ENCODE results near the gene ISCA2.

The ISCA2 gene

DNA sequence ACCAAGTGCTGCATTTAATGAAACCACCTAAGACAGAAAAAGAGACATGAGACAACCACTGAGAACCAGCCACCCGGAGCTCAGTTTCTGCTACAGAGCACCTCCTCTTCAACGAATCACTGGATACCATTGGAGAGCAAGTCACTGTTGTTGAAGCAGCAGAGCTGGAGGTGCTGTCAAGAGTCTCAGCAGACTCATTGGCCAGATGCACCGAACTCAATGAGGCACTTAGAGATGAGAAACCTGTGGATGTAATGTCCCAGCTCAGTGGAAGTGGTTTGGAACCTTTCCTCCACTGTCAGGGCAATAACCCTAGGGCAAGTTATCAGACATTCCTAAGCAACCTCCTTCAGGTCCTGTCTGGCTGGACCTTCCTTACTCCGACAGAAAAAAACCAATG lies 13.5 kb upstream of the ISCA2 start:
- H3K9me3 ChIP-seq (ENCODE audit: control insufficient read depth, low read length) = no peaks in the 10 kb centered on the region
- no peaks in the 10 kb centered on the region for H3K4me1 ChIP-seq (ENCODE audit: control insufficient read depth, insufficient read depth, low read length, poor library complexity, severe bottlenecking)
- H3K4me3 ChIP-seq (ENCODE audit: insufficient read depth, low read depth, low read length, poor library complexity, severe bottlenecking) = no peak overlapping the region
- DNase-seq = no peak
- H3K27me3 ChIP-seq (replicated peaks; ENCODE audit: control insufficient read depth, insufficient read depth, low read length, poor library complexity, severe bottlenecking) = no peaks in the 10 kb centered on the region
- peaks cover 29% of the 10 kb centered on the region for H3K36me3 ChIP-seq (ENCODE audit: control insufficient read depth, insufficient read depth, low read length)
- H3K27ac ChIP-seq (ENCODE audit: insufficient read depth, low read length, poor library complexity, severe bottlenecking) = no peak overlapping the region

DNA sequence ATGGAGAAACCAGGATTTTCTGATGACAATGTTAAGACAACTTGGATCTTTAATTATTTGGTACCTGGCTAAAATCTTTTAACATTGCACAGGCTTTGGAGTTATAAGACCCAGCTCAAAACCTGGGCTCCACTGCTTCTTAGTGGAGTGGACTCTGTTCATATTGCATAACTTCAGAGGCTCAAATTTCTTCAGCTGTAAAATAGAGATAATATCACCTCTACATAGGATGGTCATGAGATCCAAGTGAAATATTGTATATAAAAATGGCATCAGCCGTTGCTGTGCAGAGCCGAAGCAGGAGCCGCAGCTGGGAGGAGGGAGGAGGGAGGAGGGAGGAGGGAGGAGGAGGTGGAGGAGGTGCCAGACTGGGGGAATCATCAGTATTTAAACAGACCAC lies 11.0 kb upstream of the ISCA2 start:
- H3K27ac ChIP-seq (ENCODE audit: insufficient read depth, low read length, poor library complexity, severe bottlenecking) = no peak overlapping the region
- H3K27me3 ChIP-seq (replicated peaks; ENCODE audit: control insufficient read depth, insufficient read depth, low read length, poor library complexity, severe bottlenecking) = no peaks in the 10 kb centered on the region
- peaks cover 33% of the 10 kb centered on the region for H3K36me3 ChIP-seq (ENCODE audit: control insufficient read depth, insufficient read depth, low read length)
- H3K9me3 ChIP-seq (ENCODE audit: control insufficient read depth, low read length) = no peaks in the 10 kb centered on the region
- no peak for DNase-seq
- no peak overlapping the region for H3K4me3 ChIP-seq (ENCODE audit: insufficient read depth, low read depth, low read length, poor library complexity, severe bottlenecking)
- no peaks in the 10 kb centered on the region for H3K4me1 ChIP-seq (ENCODE audit: control insufficient read depth, insufficient read depth, low read length, poor library complexity, severe bottlenecking)

- peaks cover 33% of the 10 kb centered on the region for H3K36me3 ChIP-seq (ENCODE audit: control insufficient read depth, insufficient read depth, low read length)
- DNase-seq = no peak
- H3K4me1 ChIP-seq (ENCODE audit: control insufficient read depth, insufficient read depth, low read length, poor library complexity, severe bottlenecking) = no peaks in the 10 kb centered on the region
- no peaks in the 10 kb centered on the region for H3K9me3 ChIP-seq (ENCODE audit: control insufficient read depth, low read length)
- no peak overlapping the region for H3K4me3 ChIP-seq (ENCODE audit: insufficient read depth, low read depth, low read length, poor library complexity, severe bottlenecking)
- H3K27me3 ChIP-seq (replicated peaks; ENCODE audit: control insufficient read depth, insufficient read depth, low read length, poor library complexity, severe bottlenecking) = no peaks in the 10 kb centered on the region
- no peak overlapping the region for H3K27ac ChIP-seq (ENCODE audit: insufficient read depth, low read length, poor library complexity, severe bottlenecking)
Observed at GRCh38 chr14:74483321-74483720, 10.2 kb upstream of the ISCA2 start.

- DNase-seq = no peak
- no peaks in the 10 kb centered on the region for H3K27me3 ChIP-seq (replicated peaks; ENCODE audit: control insufficient read depth, insufficient read depth, low read length, poor library complexity, severe bottlenecking)
- no peak overlapping the region for H3K4me3 ChIP-seq (ENCODE audit: insufficient read depth, low read depth, low read length, poor library complexity, severe bottlenecking)
- H3K4me1 ChIP-seq (ENCODE audit: control insufficient read depth, insufficient read depth, low read length, poor library complexity, severe bottlenecking) = no peaks in the 10 kb centered on the region
- H3K9me3 ChIP-seq (ENCODE audit: control insufficient read depth, low read length) = no peaks in the 10 kb centered on the region
- H3K36me3 ChIP-seq (ENCODE audit: control insufficient read depth, insufficient read depth, low read length) = peaks cover 17% of the 10 kb centered on the region
- H3K27ac ChIP-seq (ENCODE audit: insufficient read depth, low read length, poor library complexity, severe bottlenecking) = no peak overlapping the region
Observed at GRCh38 chr14:74486164-74486563, 7.4 kb upstream of the ISCA2 start.

DNA sequence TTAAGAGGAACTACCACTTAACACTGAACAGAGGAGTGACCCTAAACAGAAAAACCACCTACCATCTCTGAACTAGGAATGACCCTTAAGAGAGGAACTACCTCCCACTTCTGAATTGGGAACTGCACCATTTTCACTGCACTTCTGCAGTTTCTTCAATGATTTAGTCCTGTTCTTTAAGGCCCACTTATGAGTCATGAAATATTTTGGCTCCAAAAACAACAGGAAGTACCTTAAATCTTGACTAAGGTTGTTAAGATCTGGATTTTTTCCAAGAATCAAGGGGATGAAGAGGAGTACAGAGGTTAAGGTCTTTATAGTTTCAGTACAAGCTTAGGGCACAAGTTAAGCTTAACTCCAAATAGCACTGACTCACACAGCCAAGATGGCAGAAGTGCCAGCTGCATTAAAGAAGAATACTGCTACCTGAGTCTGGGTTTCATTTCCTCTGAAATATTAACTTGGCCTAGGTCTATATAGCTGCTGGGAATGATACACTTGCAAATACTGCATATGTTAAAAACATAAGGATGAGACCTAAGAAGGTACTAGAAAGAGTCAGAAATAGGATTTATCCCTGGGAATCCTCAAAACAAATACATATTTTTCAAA lies 4.7 kb upstream of the ISCA2 start:
- Histone ChIP-seq H3K27ac (ENCODE audit: insufficient read depth, low read length, poor library complexity, severe bottlenecking) (no peak overlapping the region), H3K36me3 (ENCODE audit: control insufficient read depth, insufficient read depth, low read length) (peaks cover 8% of the 10 kb centered on the region), H3K9me3 (ENCODE audit: control insufficient read depth, low read length) (no peaks in the 10 kb centered on the region), H3K4me3 (ENCODE audit: insufficient read depth, low read depth, low read length, poor library complexity, severe bottlenecking) (no peak overlapping the region), H3K27me3 (replicated peaks; ENCODE audit: control insufficient read depth, insufficient read depth, low read length, poor library complexity, severe bottlenecking) (no peaks in the 10 kb centered on the region), H3K4me1 (ENCODE audit: control insufficient read depth, insufficient read depth, low read length, poor library complexity, severe bottlenecking) (peaks cover 7% of the 10 kb centered on the region)
- DNase-seq = no peak

- Histone ChIP-seq H3K27me3 (replicated peaks; ENCODE audit: control insufficient read depth, insufficient read depth, low read length, poor library complexity, severe bottlenecking) (no peaks in the 10 kb centered on the region), H3K4me1 (ENCODE audit: control insufficient read depth, insufficient read depth, low read length, poor library complexity, severe bottlenecking) (peaks cover 12% of the 10 kb centered on the region), H3K36me3 (ENCODE audit: control insufficient read depth, insufficient read depth, low read length) (peaks cover 4% of the 10 kb centered on the region), H3K27ac (ENCODE audit: insufficient read depth, low read length, poor library complexity, severe bottlenecking) (no peak overlapping the region), H3K4me3 (ENCODE audit: insufficient read depth, low read depth, low read length, poor library complexity, severe bottlenecking) (no peak overlapping the region), H3K9me3 (ENCODE audit: control insufficient read depth, low read length) (no peaks in the 10 kb centered on the region)
- DNase-seq = no peak
Observed at GRCh38 chr14:74490486-74490885, 3.1 kb upstream of the ISCA2 start.

GRCh38 chr14:74491956-74492775 lies 1.4 kb upstream of the ISCA2 start:
- peaks cover 5% of the 10 kb centered on the region for H3K36me3 ChIP-seq (ENCODE audit: control insufficient read depth, insufficient read depth, low read length)
- DNase-seq = no peak
- H3K9me3 ChIP-seq (ENCODE audit: control insufficient read depth, low read length) = no peaks in the 10 kb centered on the region
- H3K4me1 ChIP-seq (ENCODE audit: control insufficient read depth, insufficient read depth, low read length, poor library complexity, severe bottlenecking) = peaks cover 14% of the 10 kb centered on the region
- peak overlapping the region; percentile 62 for H3K27ac ChIP-seq (ENCODE audit: insufficient read depth, low read length, poor library complexity, severe bottlenecking)
- peak overlapping the region; percentile 96 for H3K4me3 ChIP-seq (ENCODE audit: insufficient read depth, low read depth, low read length, poor library complexity, severe bottlenecking)
- no peaks in the 10 kb centered on the region for H3K27me3 ChIP-seq (replicated peaks; ENCODE audit: control insufficient read depth, insufficient read depth, low read length, poor library complexity, severe bottlenecking)

- no peak for DNase-seq
- Histone ChIP-seq H3K9me3 (ENCODE audit: control insufficient read depth, low read length) (no peaks in the 10 kb centered on the region), H3K36me3 (ENCODE audit: control insufficient read depth, insufficient read depth, low read length) (peaks cover 5% of the 10 kb centered on the region), H3K27me3 (replicated peaks; ENCODE audit: control insufficient read depth, insufficient read depth, low read length, poor library complexity, severe bottlenecking) (no peaks in the 10 kb centered on the region), H3K27ac (ENCODE audit: insufficient read depth, low read length, poor library complexity, severe bottlenecking) (peak within 1 kb of the TSS; percentile 77), H3K4me3 (ENCODE audit: insufficient read depth, low read depth, low read length, poor library complexity, severe bottlenecking) (peak within 1 kb of the TSS; percentile 96), H3K4me1 (ENCODE audit: control insufficient read depth, insufficient read depth, low read length, poor library complexity, severe bottlenecking) (peaks cover 14% of the 10 kb centered on the region)
Observed at GRCh38 chr14:74492776-74493342, 706 bp upstream of the ISCA2 start, which contains the start of gene NPC2. NPC2 (minus strand) TSS chr14:74493305; CDS start chr14:74493274, 31 bp downstream.

GRCh38 chr14:74495356-74495755 lies 1.8 kb downstream of the ISCA2 start:
- H3K27ac ChIP-seq (ENCODE audit: insufficient read depth, low read length, poor library complexity, severe bottlenecking) = no peak overlapping the region

More at GRCh38 chr14:74495356-74495755, 1.8 kb downstream of the ISCA2 start:
- Histone ChIP-seq H3K4me1 (ENCODE audit: control insufficient read depth, insufficient read depth, low read length, poor library complexity, severe bottlenecking) (peaks cover 14% of the 10 kb centered on the region), H3K9me3 (ENCODE audit: control insufficient read depth, low read length) (no peaks in the 10 kb centered on the region), H3K27me3 (replicated peaks; ENCODE audit: control insufficient read depth, insufficient read depth, low read length, poor library complexity, severe bottlenecking) (no peaks in the 10 kb centered on the region), H3K36me3 (ENCODE audit: control insufficient read depth, insufficient read depth, low read length) (peaks cover 5% of the 10 kb centered on the region), H3K4me3 (ENCODE audit: insufficient read depth, low read depth, low read length, poor library complexity, severe bottlenecking) (no peak overlapping the region)
- DNase-seq = no peak

Data from effector memory CD4-positive, alpha-beta T cell (primary cell).